H9 (cell line): ENCODE results near the gene TCF20. TPM values are rescaled to one million over a fixed set of nuclear protein-coding genes. Genes with fewer than 3 reads are reported as not detected.

Source experiments
- DNase-seq: peaks from one replicate; pipeline ENCODE4 v3.0.0-alpha.2; 2017
- H2AFZ ChIP-seq: one replicate; pipeline ENCODE4 v1.6.1; 2013; ENCODE audit warnings: mild to moderate bottlenecking, low read length, control low read depth, moderate library complexity
- H2AK5ac ChIP-seq: 2 replicates; pipeline ENCODE4 v1.6.1; 2013; ENCODE audit warnings: low read length, control low read depth, mixed read lengths; ENCODE audit not compliant: insufficient read length
- H2BK120ac ChIP-seq: one replicate; pipeline ENCODE4 v1.6.1; 2013; ENCODE audit warnings: low read depth, mild to moderate bottlenecking, low read length, control low read depth, inconsistent platforms; ENCODE audit not compliant: poor library complexity, severe bottlenecking
- H2BK12ac ChIP-seq: 2 replicates; pipeline ENCODE4 v1.6.1; 2013; ENCODE audit warnings: low read length, control low read depth, mixed read lengths, low read depth; ENCODE audit not compliant: insufficient read length
- H2BK15ac ChIP-seq: 2 replicates; pipeline ENCODE4 v1.6.1; 2013; ENCODE audit warnings: low read depth, low read length, control low read depth
- H2BK20ac ChIP-seq: one replicate; pipeline ENCODE4 v1.6.1; 2013; ENCODE audit warnings: low read depth, mild to moderate bottlenecking, low read length, control low read depth, inconsistent platforms; ENCODE audit not compliant: poor library complexity, severe bottlenecking
- H2BK5ac ChIP-seq: 2 replicates; pipeline ENCODE4 v1.6.1; 2013; ENCODE audit warnings: low read length, control low read depth, mixed read lengths; ENCODE audit not compliant: insufficient read length
- H3K14ac ChIP-seq: 2 replicates; pipeline ENCODE4 v1.6.1; 2013; ENCODE audit warnings: low read length, control low read depth; ENCODE audit not compliant: insufficient read depth
- H3K18ac ChIP-seq: 2 replicates; pipeline ENCODE4 v1.6.1; 2013; ENCODE audit warnings: low read depth, mild to moderate bottlenecking, mixed read lengths, low read length, control low read depth; ENCODE audit not compliant: insufficient read length
- H3K23ac ChIP-seq: 2 replicates; pipeline ENCODE4 v1.6.1; 2013; ENCODE audit warnings: low read length, control low read depth, mixed read lengths, low read depth; ENCODE audit not compliant: insufficient read length
- H3K23me2 ChIP-seq: 2 replicates; pipeline ENCODE4 v1.6.1; 2013; ENCODE audit warnings: low read depth, mild to moderate bottlenecking, mixed read lengths, low read length, control low read depth; ENCODE audit not compliant: insufficient read length, poor library complexity, severe bottlenecking
- H3K27ac ChIP-seq: 2 replicates; pipeline ENCODE4 v1.5.1; 2013; ENCODE audit warnings: low read length, control low read depth, mixed read lengths, low read depth; ENCODE audit not compliant: insufficient read length
- H3K27me3 ChIP-seq: 2 replicates; pipeline ENCODE4 v1.6.1; 2013; ENCODE audit warnings: low read length, control low read depth, inconsistent platforms; ENCODE audit not compliant: insufficient read depth
- H3K4ac ChIP-seq: 2 replicates; pipeline ENCODE4 v1.6.1; 2013; ENCODE audit warnings: low read depth, mild to moderate bottlenecking, control low read depth, inconsistent platforms, low read length, moderate library complexity
- H3K4me1 ChIP-seq: 2 replicates; pipeline ENCODE4 v1.6.1; 2013; ENCODE audit warnings: low read length, control low read depth, inconsistent platforms; ENCODE audit not compliant: insufficient read depth
- H3K4me2 ChIP-seq: 2 replicates; pipeline ENCODE4 v1.6.1; 2013; ENCODE audit warnings: low read length, control low read depth, mixed read lengths; ENCODE audit not compliant: insufficient read length, insufficient read depth
- H3K56ac ChIP-seq: 2 replicates; pipeline ENCODE4 v1.6.1; 2013; ENCODE audit warnings: low read depth, mild to moderate bottlenecking, mixed read lengths, low read length, control low read depth; ENCODE audit not compliant: insufficient read length
- H3K79me1 ChIP-seq: 2 replicates; pipeline ENCODE4 v1.6.1; 2013; ENCODE audit warnings: low read depth, mild to moderate bottlenecking, moderate library complexity, low read length, control low read depth, inconsistent platforms; ENCODE audit not compliant: insufficient read depth, poor library complexity, severe bottlenecking
- H3K79me2 ChIP-seq: 2 replicates; pipeline ENCODE4 v1.6.1; 2013; ENCODE audit warnings: low read length, control low read depth, inconsistent platforms; ENCODE audit not compliant: insufficient read depth
- H3K9ac ChIP-seq: 2 replicates; pipeline ENCODE4 v1.6.1; 2013; ENCODE audit warnings: low read length, control low read depth, mixed read lengths; ENCODE audit not compliant: insufficient read length; ENCODE audit errors: extremely low read depth
- H3K9me3 ChIP-seq: one replicate; pipeline ENCODE4 v1.6.1; 2013; ENCODE audit warnings: low read depth, low read length, inconsistent platforms; ENCODE audit not compliant: control insufficient read depth
- H3T11ph ChIP-seq: one replicate; pipeline ENCODE4 v1.6.1; 2013; ENCODE audit warnings: mild to moderate bottlenecking, low read length, control low read depth, inconsistent platforms
- H4K20me1 ChIP-seq: one replicate; pipeline ENCODE4 v1.6.1; 2013; ENCODE audit not compliant: control insufficient read depth, insufficient read length, insufficient read depth
- H4K5ac ChIP-seq: 2 replicates; pipeline ENCODE4 v1.6.1; 2013; ENCODE audit warnings: low read depth, mild to moderate bottlenecking, mixed read lengths, low read length, control low read depth; ENCODE audit not compliant: insufficient read length
- H4K8ac ChIP-seq: replicated peaks from 2 replicates; pipeline ENCODE4 v1.6.1; 2013; ENCODE audit warnings: low read length, control low read depth, mixed read lengths, low read depth; ENCODE audit not compliant: insufficient read length
- H4K91ac ChIP-seq: 2 replicates; pipeline ENCODE4 v1.6.1; 2013; ENCODE audit warnings: low read depth, mild to moderate bottlenecking, moderate library complexity, mixed read lengths, low read length, control low read depth; ENCODE audit not compliant: insufficient read length
- H3K27ac Mint-ChIP-seq, 3 experiments: 2 replicates in 2 of 3; 3 replicates in 1 of 3; pipeline ENCODE4 v1.8.0; 2020 to 2021; ENCODE audit warnings: mixed read lengths in 3 of 3, mild to moderate bottlenecking in 1 of 3, moderate library complexity in 1 of 3
- H3K27me3 Mint-ChIP-seq: 2 replicates; pipeline ENCODE4 v1.8.0; 2021; ENCODE audit warnings: low read depth, mild to moderate bottlenecking, moderate library complexity, mixed read lengths
- H3K36me3 Mint-ChIP-seq, 3 experiments: 2 replicates in 2 of 3; 3 replicates in 1 of 3; pipeline ENCODE4 v1.8.0; 2020 to 2021; ENCODE audit warnings: low read depth in 3 of 3, mixed read lengths in 3 of 3; ENCODE audit not compliant: insufficient read depth in 1 of 3
- H3K4me1 Mint-ChIP-seq, 2 experiments: 2 replicates each; pipeline ENCODE4 v1.8.0; 2020; ENCODE audit warnings: mixed read lengths in 2 of 2
- H3K4me3 Mint-ChIP-seq, 2 experiments: 2 replicates in 1 of 2; 3 replicates in 1 of 2; pipeline ENCODE4 v1.8.0; 2020 to 2021; ENCODE audit warnings: mild to moderate bottlenecking in 2 of 2, mixed read lengths in 2 of 2, moderate library complexity in 1 of 2
- H3K9me3 Mint-ChIP-seq, 2 experiments: 2 replicates in 1 of 2; 3 replicates in 1 of 2; pipeline ENCODE4 v1.8.0; 2020; ENCODE audit warnings: mild to moderate bottlenecking in 2 of 2, mixed read lengths in 2 of 2, moderate library complexity in 1 of 2
- CTCF ChIP-seq: fragments of 200-600 bp; sonication (generic); conservative IDR thresholded peaks from 3 replicates; pipeline ENCODE4 v1.8.0; 2021; ENCODE audit warnings: antibody characterized with exemption, mild to moderate bottlenecking
- WGBS: extraction: QIAGEN DNeasy Blood & Tissue Kit; methylation state at CpG from one replicate; pipeline ENCODE4 v1.1.7; 2013; ENCODE audit warnings: missing lambda C conversion rate, low lambda C conversion rate, mixed read lengths; ENCODE audit not compliant: insufficient read length; ENCODE audit errors: extremely low coverage; 5-methylcytosine and 5-hydroxymethylcytosine counted together
- total RNA-seq: library from RNA; stranded (reverse); gene quantifications from 2 replicates; pipeline ENCODE4 v1.2.1, GENCODE V29; 2021

The TCF20 gene
- total RNA-seq, 1 experiment from 2014 or later: 75.6 TPM

GRCh38 chr22:42284202-42284591 lies 13.7 kb upstream of the TCF20 start:
- no peaks in the 10 kb centered on the region for H3K79me1 ChIP-seq
- peaks cover 6 to 27% of the 10 kb centered on the region in 2 experiments for H3K4me1 Mint-ChIP-seq
- H3K9me3 Mint-ChIP-seq: no peaks in the 10 kb centered on the region
- H2BK5ac ChIP-seq: no peak overlapping the region
- no peak for DNase-seq
- H2BK12ac ChIP-seq: no peak overlapping the region
- no peak overlapping the region for H3K4ac ChIP-seq
- H3K27ac ChIP-seq: no peak overlapping the region
- peaks cover 88% of the 10 kb centered on the region for H3K27me3 Mint-ChIP-seq
- no peak for TF ChIP-seq CTCF
- no peak overlapping the region for H3K27ac Mint-ChIP-seq
- no peaks in the 10 kb centered on the region for H3K36me3 Mint-ChIP-seq
- no CpG with 5 or more reads among the region's 7 CpGs for WGBS
- no peak overlapping the region for H4K8ac ChIP-seq
- H4K91ac ChIP-seq: no peak overlapping the region
- H4K5ac ChIP-seq: no peak overlapping the region
- no peak overlapping the region for H2AFZ ChIP-seq
- no peak overlapping the region for H3K18ac ChIP-seq
- peaks cover 10% of the 10 kb centered on the region; the same call in 1 of the 2 replicates for H3K27me3 ChIP-seq
- no peaks in the 10 kb centered on the region for H3K4me1 ChIP-seq
- no peak overlapping the region for H3T11ph ChIP-seq
- no peak overlapping the region; the same call in 1 of the 2 replicates for H3K14ac ChIP-seq
- H4K20me1 ChIP-seq: no peaks in the 10 kb centered on the region
- no peaks in the 10 kb centered on the region for H3K9me3 ChIP-seq
- H2BK20ac ChIP-seq: no peak overlapping the region
- H3K4me3 Mint-ChIP-seq: peak overlapping the region; percentile 45 to 79; a peak in 2 of 5 replicates
- no peak overlapping the region for H3K9ac ChIP-seq
- H3K56ac ChIP-seq: no peak overlapping the region
- H2AK5ac ChIP-seq: no peak overlapping the region
- no peak overlapping the region for H3K23ac ChIP-seq
- no peak overlapping the region for H2BK120ac ChIP-seq
- H3K79me2 ChIP-seq: no peaks in the 10 kb centered on the region; the same call in 1 of the 2 replicates
- H3K23me2 ChIP-seq: peaks cover 8% of the 10 kb centered on the region
- peak overlapping the region; percentile 34 for H3K4me2 ChIP-seq
- no peak overlapping the region for H2BK15ac ChIP-seq
